ENCODE measurements around the gene FKBP5. TPM values are rescaled to one million over a fixed set of nuclear protein-coding genes. Genes with fewer than 3 reads are reported as not detected.

Gene FKBP5
- total RNA-seq, 1 donor from 2014 or later: 9.7 TPM

- peak; percentile 11 for TF ChIP-seq CTCF (IDR thresholded peaks at IDR 0.05; ENCODE audit: insufficient read depth, low read length, poor library complexity, severe bottlenecking)
- Histone ChIP-seq H3K27me3 (ENCODE audit: control insufficient read depth, insufficient read depth, low read length) (no peaks in the 10 kb centered on the region), H3K4me3 (ENCODE audit: low read depth, low read length) (no peak overlapping the region), H3K36me3 (ENCODE audit: control insufficient read depth, insufficient read depth, low read length) (no peaks in the 10 kb centered on the region)
- no peak for DNase-seq (ENCODE audit: low read depth)
Observed at GRCh38 chr6:35728683-35729678, 40.3 kb upstream of the FKBP5 start.

GRCh38 chr6:35727935-35728682 is 39.4 kb upstream of the FKBP5 start:
- H3K4me3 ChIP-seq (ENCODE audit: low read depth, low read length): peak overlapping the region; percentile 32
- DNase-seq (ENCODE audit: low read depth): no peak
- no peaks in the 10 kb centered on the region for H3K27me3 ChIP-seq (ENCODE audit: control insufficient read depth, insufficient read depth, low read length)
- H3K36me3 ChIP-seq (ENCODE audit: control insufficient read depth, insufficient read depth, low read length): no peaks in the 10 kb centered on the region
- TF ChIP-seq CTCF (IDR thresholded peaks at IDR 0.05; ENCODE audit: insufficient read depth, low read length, poor library complexity, severe bottlenecking): no peak

- TF ChIP-seq CTCF (IDR thresholded peaks at IDR 0.05; ENCODE audit: insufficient read depth, low read length, poor library complexity, severe bottlenecking): no peak
- DNase-seq (ENCODE audit: low read depth): no peak
- Histone ChIP-seq H3K4me3 (ENCODE audit: low read depth, low read length) (peak overlapping the region; percentile 32), H3K27me3 (ENCODE audit: control insufficient read depth, insufficient read depth, low read length) (no peaks in the 10 kb centered on the region), H3K36me3 (ENCODE audit: control insufficient read depth, insufficient read depth, low read length) (no peaks in the 10 kb centered on the region)
Observed at GRCh38 chr6:35727231-35727934, 38.7 kb upstream of the FKBP5 start.

- no peak for DNase-seq (ENCODE audit: low read depth)
- no peak overlapping the region for H3K4me3 ChIP-seq (ENCODE audit: low read depth, low read length)
- no peak for TF ChIP-seq CTCF (IDR thresholded peaks at IDR 0.05; ENCODE audit: insufficient read depth, low read length, poor library complexity, severe bottlenecking)
Observed at GRCh38 chr6:35725721-35726438, 37.2 kb upstream of the FKBP5 start.

GRCh38 chr6:35725081-35725708 is 36.5 kb upstream of the FKBP5 start:
- no peak for TF ChIP-seq CTCF (IDR thresholded peaks at IDR 0.05; ENCODE audit: insufficient read depth, low read length, poor library complexity, severe bottlenecking)
- H3K4me3 ChIP-seq (ENCODE audit: low read depth, low read length): no peak overlapping the region
- H3K36me3 ChIP-seq (ENCODE audit: control insufficient read depth, insufficient read depth, low read length): no peaks in the 10 kb centered on the region
- no peak for DNase-seq (ENCODE audit: low read depth)
- no peaks in the 10 kb centered on the region for H3K27me3 ChIP-seq (ENCODE audit: control insufficient read depth, insufficient read depth, low read length)

More at GRCh38 chr6:35725721-35726438, 37.2 kb upstream of the FKBP5 start:
- H3K36me3 ChIP-seq (ENCODE audit: control insufficient read depth, insufficient read depth, low read length): no peaks in the 10 kb centered on the region
- H3K27me3 ChIP-seq (ENCODE audit: control insufficient read depth, insufficient read depth, low read length): no peaks in the 10 kb centered on the region

All from kidney epithelial cell (primary cell).